ENCODE results near the gene XAF1.
"Not testable (repeated sequence)": the region's sequence is repeated elsewhere in the genome, so short reads cannot be mapped to it uniquely, and the experiment has no call there.

XAF1 gene

DNA sequence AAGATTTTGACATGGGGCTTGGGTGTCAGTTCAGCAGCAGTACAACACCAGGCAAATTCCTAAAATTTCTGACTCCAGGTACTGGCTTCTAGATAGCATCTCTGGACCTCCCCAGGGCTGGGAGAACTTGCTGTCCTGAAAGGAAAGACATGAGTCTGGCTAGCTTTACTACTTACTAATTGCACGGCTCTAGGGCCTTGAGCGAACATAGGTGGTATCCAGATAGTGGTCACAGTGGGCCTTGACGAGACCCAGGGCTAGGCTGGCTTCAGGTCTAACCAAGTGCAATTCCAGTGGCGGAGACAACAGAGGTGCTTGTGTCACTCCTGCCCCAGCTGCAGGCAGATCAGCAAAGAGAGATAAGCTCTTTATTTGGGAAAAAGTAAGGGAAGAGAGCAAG is 26.3 kb upstream of the XAF1 start:
- no peaks in the 10 kb centered on the region for H3K4me1 Mint-ChIP-seq
- H3K36me3 Mint-ChIP-seq: no peaks in the 10 kb centered on the region
- H3K27me3 Mint-ChIP-seq: peaks cover 22% of the 10 kb centered on the region
- no peaks in the 10 kb centered on the region for H3K9me3 Mint-ChIP-seq
- H3K27ac Mint-ChIP-seq: no peak overlapping the region
- ATAC-seq: no peak
- H3K4me3 Mint-ChIP-seq: no peak overlapping the region

GRCh38 chr17:6746665-6747064 is 9.2 kb upstream of the XAF1 start:
- not testable (repeated sequence) for H3K4me3 Mint-ChIP-seq, H3K9me3 Mint-ChIP-seq, H3K27ac Mint-ChIP-seq, H3K4me1 Mint-ChIP-seq, ATAC-seq, H3K36me3 Mint-ChIP-seq
- H3K27me3 Mint-ChIP-seq: peaks cover 33% of the 10 kb centered on the region

DNA sequence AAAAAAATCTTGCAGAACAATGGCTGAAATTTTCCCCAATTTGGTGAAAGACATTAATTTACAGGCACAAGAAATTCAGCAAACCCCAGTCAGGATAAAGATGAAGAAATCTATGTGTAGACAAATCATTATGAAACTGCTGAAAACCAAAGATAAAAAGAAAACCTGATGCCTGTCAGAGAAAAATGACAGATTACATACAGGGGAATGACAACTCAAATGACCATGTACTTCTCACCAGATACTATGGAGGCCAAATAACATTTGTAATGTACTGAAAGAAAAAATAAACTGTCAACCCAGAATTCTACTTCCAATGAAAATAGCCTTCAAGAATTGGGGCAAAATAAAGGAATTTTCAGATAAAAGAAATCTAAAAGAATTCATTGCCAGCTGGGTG is 7.2 kb upstream of the XAF1 start:
- no peaks in the 10 kb centered on the region for H3K9me3 Mint-ChIP-seq
- no peak for ATAC-seq
- H3K27ac Mint-ChIP-seq: no peak overlapping the region
- H3K4me3 Mint-ChIP-seq: no peak overlapping the region
- peaks cover 18% of the 10 kb centered on the region for H3K27me3 Mint-ChIP-seq
- no peaks in the 10 kb centered on the region for H3K36me3 Mint-ChIP-seq
- H3K4me1 Mint-ChIP-seq: no peaks in the 10 kb centered on the region

DNA sequence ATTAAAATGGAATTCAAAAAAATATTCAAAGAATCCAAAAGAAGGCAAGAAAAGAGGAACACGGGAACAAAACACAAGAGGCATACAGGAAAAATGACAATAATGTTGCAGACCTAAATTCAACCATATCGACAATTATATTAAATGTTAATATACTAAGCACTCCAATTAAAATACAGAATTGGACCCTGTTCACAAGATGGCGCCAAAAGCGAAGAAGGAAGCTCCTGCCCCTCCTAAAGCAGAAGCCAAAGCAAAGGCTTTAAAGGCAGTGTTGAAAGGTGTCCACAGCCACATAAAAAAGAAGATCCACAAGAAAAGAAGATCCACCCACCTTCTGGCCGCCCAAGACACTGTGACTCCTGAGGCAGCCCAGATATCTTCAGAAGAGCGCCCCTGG is 6.3 kb upstream of the XAF1 start:
- Mint-ChIP-seq H3K4me3 (no peak overlapping the region), H3K9me3 (no peaks in the 10 kb centered on the region), H3K36me3 (no peaks in the 10 kb centered on the region), H3K4me1 (no peaks in the 10 kb centered on the region), H3K27me3 (peaks cover 9% of the 10 kb centered on the region), H3K27ac (no peak overlapping the region)
- no peak for ATAC-seq

DNA sequence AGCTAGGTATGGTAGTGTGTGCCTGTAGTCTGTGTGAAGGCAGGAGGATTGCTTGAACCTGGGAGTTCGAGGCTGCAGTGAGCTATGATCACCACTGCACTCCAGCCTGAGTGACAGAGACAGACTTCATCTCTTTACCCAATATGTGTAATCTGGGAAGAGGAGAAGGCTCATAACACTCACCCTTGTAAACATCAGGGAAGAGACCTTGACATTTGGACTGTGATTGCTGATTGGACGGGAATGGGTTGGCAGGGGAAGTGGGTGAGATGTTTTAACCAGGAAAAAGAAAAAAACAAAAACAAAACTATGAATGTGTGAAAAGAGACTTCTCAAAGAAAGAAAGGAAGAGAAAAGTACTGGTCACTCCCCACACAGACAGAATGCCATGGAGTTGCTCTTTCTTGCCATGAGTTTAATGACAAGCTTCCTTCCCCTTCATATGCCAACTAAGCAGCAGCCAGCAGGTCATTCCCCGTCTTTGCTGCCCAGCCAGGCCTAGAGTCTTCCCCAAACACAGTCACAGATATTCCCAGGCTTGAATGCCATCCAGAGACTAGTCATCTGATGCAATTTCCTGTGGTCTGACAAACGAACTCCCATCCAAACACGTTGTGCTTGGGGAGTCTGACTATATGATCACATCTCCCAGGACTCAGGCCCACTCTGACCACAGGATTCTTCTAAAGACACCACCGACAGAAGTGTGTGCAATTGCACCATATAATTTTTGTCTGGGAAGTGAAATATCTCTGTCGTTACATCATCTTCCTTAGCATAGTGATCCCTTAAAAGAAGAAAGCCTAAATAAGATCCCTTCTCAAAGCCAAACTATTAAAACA is 3.6 kb upstream of the XAF1 start:
- H3K4me1 Mint-ChIP-seq: peaks cover 24% of the 10 kb centered on the region
- peak overlapping the region; percentile 6 for H3K27ac Mint-ChIP-seq
- H3K4me3 Mint-ChIP-seq: no peak overlapping the region
- ATAC-seq: no peak
- H3K9me3 Mint-ChIP-seq: no peaks in the 10 kb centered on the region
- no peaks in the 10 kb centered on the region for H3K36me3 Mint-ChIP-seq
- H3K27me3 Mint-ChIP-seq: no peaks in the 10 kb centered on the region

GRCh38 chr17:6753006-6753445 is 2.8 kb upstream of the XAF1 start:
- Mint-ChIP-seq H3K27me3 (no peaks in the 10 kb centered on the region), H3K9me3 (no peaks in the 10 kb centered on the region), H3K36me3 (peaks cover 3% of the 10 kb centered on the region), H3K4me1 (peaks cover 31% of the 10 kb centered on the region), H3K4me3 (no peak overlapping the region), H3K27ac (peak overlapping the region; percentile 6)
- ATAC-seq: no peak

GRCh38 chr17:6753546-6753945 is 2.3 kb upstream of the XAF1 start:
- Mint-ChIP-seq H3K4me3 (no peak overlapping the region), H3K36me3 (peaks cover 8% of the 10 kb centered on the region), H3K9me3 (no peaks in the 10 kb centered on the region), H3K27ac (no peak overlapping the region), H3K27me3 (no peaks in the 10 kb centered on the region), H3K4me1 (peaks cover 37% of the 10 kb centered on the region)
- peak; percentile 10 for ATAC-seq

- Mint-ChIP-seq H3K27me3 (no peaks in the 10 kb centered on the region), H3K36me3 (peaks cover 14% of the 10 kb centered on the region), H3K4me1 (peaks cover 39% of the 10 kb centered on the region), H3K27ac (peak overlapping the region; percentile 93), H3K4me3 (peak overlapping the region; percentile 90), H3K9me3 (no peaks in the 10 kb centered on the region)
- ATAC-seq: no peak
These were observed 565 bp upstream of the XAF1 start for GRCh38 chr17:6755281-6755680.

DNA sequence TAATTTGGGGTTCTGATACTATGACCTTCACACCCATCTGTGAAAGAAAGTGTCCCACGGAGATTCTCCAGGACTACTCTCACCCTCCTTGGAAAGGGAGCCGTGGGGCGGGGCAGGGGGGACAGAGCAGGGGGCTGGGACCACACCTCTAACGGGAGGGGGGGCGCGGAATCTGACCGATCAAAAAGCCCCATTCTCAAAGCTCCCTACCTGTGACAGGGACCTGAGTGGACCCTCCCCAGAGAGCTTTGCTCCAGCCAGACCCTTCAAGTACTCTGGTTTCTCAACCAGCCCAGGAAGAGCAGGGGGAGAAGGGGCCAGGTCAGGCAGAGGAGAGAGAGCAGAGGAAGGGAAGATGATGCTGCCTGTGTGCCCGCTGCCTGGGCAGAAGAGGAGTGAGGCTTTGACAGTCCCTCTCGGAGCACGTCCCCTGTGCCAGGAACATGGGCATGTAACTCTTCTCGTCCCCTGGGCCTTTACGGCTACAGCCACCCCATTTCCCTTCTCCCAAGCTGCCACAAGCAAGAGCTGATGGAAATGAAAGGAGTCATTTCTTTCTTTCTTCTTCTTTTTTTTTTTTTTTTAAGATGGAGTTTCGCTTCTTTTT is 682 bp downstream of the XAF1 start:
- H3K27ac Mint-ChIP-seq: peak overlapping the region; percentile 93
- no peaks in the 10 kb centered on the region for H3K9me3 Mint-ChIP-seq
- peak; percentile 14 for ATAC-seq
- peaks cover 39% of the 10 kb centered on the region for H3K4me1 Mint-ChIP-seq
- no peaks in the 10 kb centered on the region for H3K27me3 Mint-ChIP-seq
- H3K36me3 Mint-ChIP-seq: peaks cover 23% of the 10 kb centered on the region
- peak overlapping the region; percentile 90 for H3K4me3 Mint-ChIP-seq

DNA sequence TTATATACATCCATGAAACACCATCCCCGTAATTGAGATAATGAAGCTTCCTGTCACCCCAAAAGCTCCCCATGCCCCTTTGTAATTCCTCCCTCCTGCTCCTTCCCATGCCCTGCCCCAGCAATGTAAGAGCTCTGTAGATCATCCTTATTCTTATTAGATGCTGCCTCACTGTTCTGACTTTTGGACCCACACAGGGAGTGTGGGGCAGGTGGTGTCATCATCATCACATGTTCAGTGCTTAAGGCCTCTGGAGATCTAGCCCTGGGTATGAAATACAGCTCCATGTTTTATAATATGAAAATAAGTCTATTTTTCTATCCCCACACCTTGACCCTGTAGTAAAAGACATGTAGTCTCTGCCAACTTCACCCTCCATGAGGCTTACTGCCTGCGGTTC is 1.9 kb downstream of the XAF1 start:
- Mint-ChIP-seq H3K9me3 (no peaks in the 10 kb centered on the region), H3K4me3 (no peak overlapping the region), H3K27ac (peak overlapping the region; percentile 93), H3K4me1 (peaks cover 39% of the 10 kb centered on the region), H3K27me3 (no peaks in the 10 kb centered on the region), H3K36me3 (peaks cover 36% of the 10 kb centered on the region)
- no peak for ATAC-seq

DNA sequence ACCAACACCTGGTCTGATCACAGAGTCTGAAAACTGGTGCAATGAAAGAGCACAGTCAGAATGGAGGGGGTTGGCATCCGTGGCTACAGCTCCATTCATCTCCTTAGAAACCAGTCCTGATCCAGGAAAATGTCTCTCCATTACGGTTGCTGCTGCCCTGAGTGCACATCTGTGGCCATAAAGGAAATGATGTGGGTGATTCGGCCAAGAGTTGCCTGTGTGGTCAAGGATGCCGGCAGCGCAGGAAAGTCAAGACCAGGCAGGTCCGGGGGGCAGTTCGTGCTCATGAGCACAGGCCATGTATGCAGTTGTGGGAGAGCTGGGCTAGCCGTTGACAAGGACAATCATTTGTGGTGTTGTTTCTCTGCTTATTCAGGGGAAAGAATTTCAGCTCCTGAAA is 5.9 kb downstream of the XAF1 start:
- Mint-ChIP-seq H3K27me3 (no peaks in the 10 kb centered on the region), H3K9me3 (peaks cover 14% of the 10 kb centered on the region), H3K4me1 (peaks cover 21% of the 10 kb centered on the region), H3K36me3 (peaks cover 76% of the 10 kb centered on the region), H3K4me3 (no peak overlapping the region), H3K27ac (no peak overlapping the region)
- no peak for ATAC-seq

GRCh38 chr17:6768447-6768846 is 12.6 kb downstream of the XAF1 start:
- H3K27ac Mint-ChIP-seq: no peak overlapping the region
- peaks cover 100% of the 10 kb centered on the region for H3K36me3 Mint-ChIP-seq
- H3K9me3 Mint-ChIP-seq: peaks cover 39% of the 10 kb centered on the region
- no peaks in the 10 kb centered on the region for H3K27me3 Mint-ChIP-seq
- ATAC-seq: no peak
- no peaks in the 10 kb centered on the region for H3K4me1 Mint-ChIP-seq
- no peak overlapping the region for H3K4me3 Mint-ChIP-seq

DNA sequence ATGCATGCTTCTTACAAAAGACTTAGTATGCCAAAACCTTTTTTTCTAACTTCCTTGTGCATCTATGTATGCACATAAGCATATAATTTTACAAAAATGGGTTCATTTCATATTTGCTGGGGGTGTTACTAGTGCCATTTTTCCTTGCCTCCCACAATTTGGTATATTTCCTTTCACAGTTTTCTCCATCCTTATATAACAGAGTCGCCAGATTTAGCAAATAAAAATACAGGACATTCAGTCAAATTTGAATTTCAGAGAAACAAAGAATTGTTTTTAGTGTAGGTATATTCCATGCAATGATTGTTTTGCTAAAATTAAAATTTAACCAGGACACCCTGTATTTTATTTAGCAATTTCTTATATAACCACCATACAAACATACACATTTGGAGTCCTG is 16.2 kb downstream of the XAF1 start:
- Mint-ChIP-seq H3K27me3 (peaks cover 18% of the 10 kb centered on the region), H3K4me1 (no peaks in the 10 kb centered on the region), H3K27ac (no peak overlapping the region), H3K4me3 (no peak overlapping the region), H3K36me3 (peaks cover 76% of the 10 kb centered on the region), H3K9me3 (peaks cover 34% of the 10 kb centered on the region)
- no peak for ATAC-seq

GRCh38 chr17:6774906-6775305 is 19.1 kb downstream of the XAF1 start:
- not testable (repeated sequence) for H3K4me3 Mint-ChIP-seq, H3K27ac Mint-ChIP-seq, ATAC-seq, H3K4me1 Mint-ChIP-seq
- H3K36me3 Mint-ChIP-seq: peaks cover 47% of the 10 kb centered on the region
- peaks cover 42% of the 10 kb centered on the region for H3K27me3 Mint-ChIP-seq
- peaks cover 22% of the 10 kb centered on the region for H3K9me3 Mint-ChIP-seq

DNA sequence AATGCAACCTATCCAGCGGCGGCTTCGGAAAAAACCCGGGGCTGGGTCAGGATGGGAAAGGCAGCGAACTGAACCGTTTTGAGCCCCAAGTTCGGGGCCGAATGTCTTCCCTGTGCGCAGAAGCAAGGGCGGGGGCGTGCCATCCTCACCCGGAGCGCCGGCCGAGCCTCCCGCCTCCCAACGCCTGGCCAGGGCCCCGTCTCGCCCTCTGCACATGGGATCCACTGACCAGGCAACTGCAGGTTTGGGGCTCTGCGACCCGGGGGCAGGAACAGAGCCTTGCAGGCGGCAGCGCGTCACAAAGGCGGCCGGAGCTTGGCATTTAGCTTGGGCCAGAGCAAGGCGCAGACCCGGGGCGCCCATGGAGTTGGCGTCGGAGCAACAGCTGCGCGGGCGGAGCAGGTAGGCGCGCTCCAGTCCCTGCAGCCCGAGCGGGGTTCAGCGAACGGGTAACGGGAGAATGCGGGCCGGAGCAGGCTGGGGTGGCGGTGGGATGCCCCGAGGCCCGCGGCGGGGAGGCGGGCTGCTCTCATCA is 20.1 kb downstream of the XAF1 start, which contains the start of gene FBXO39:
TSS of gene FBXO39 (plus strand) at position 345 of the 535 bp plus-strand sequence. CDS start 3,654 bp downstream, outside the sequence.
- ATAC-seq: no peak
- Mint-ChIP-seq H3K4me1 (no peaks in the 10 kb centered on the region), H3K9me3 (peaks cover 22% of the 10 kb centered on the region), H3K27me3 (peaks cover 52% of the 10 kb centered on the region), H3K36me3 (peaks cover 37% of the 10 kb centered on the region), H3K4me3 (no peak within 1 kb of the TSS), H3K27ac (no peak within 1 kb of the TSS)

DNA sequence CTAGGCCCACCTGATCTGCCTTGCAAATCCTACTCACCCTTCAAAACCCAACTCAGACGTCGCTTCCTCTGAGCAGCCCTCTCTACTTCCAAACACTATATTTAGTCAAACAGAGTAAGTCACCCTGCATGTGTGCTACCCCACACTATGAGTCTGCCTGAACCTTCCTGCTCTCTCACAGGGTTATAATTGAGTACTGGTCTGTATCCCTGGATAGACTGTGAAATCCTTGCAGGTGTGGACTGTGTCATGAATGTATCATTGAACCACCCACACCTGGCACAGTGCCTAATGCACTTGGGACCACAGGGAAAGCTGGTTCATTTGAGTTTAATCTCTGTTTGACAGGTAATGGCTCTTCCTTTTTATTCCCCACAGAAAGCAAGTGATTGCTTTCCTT is 23.6 kb downstream of the XAF1 start:
- peaks cover 27% of the 10 kb centered on the region for H3K9me3 Mint-ChIP-seq
- peaks cover 11% of the 10 kb centered on the region for H3K36me3 Mint-ChIP-seq
- no peak overlapping the region for H3K4me3 Mint-ChIP-seq
- no peaks in the 10 kb centered on the region for H3K4me1 Mint-ChIP-seq
- H3K27ac Mint-ChIP-seq: no peak overlapping the region
- ATAC-seq: no peak
- H3K27me3 Mint-ChIP-seq: peaks cover 87% of the 10 kb centered on the region
